Mesothelial cell of epicardium (in vitro differentiated cells): ENCODE measurements around the gene ADGRV1. TPM values are rescaled to one million over a fixed set of nuclear protein-coding genes. Genes with fewer than 3 reads are reported as not detected.
"Not testable (repeated sequence)": the region's sequence is repeated elsewhere in the genome, so short reads cannot be mapped to it uniquely, and the experiment has no call there.

ENCODE experiments used
- DNase-seq, 2 experiments: peaks; one replicate each; pipeline ENCODE4 v3.0.0; 2021; ENCODE audit warnings: low spot score in 2 of 2; ENCODE audit not compliant: unreplicated experiment in 2 of 2
- H3K27ac Mint-ChIP-seq: 2 replicates; pipeline ENCODE4 v1.8.0; 2021; ENCODE audit warnings: mixed read lengths
- H3K27me3 Mint-ChIP-seq: 2 replicates; pipeline ENCODE4 v1.8.0; 2021; ENCODE audit warnings: low read depth, mixed read lengths
- H3K36me3 Mint-ChIP-seq: 2 replicates; pipeline ENCODE4 v1.8.0; 2021; ENCODE audit warnings: mixed read lengths
- H3K4me1 Mint-ChIP-seq: 2 replicates; pipeline ENCODE4 v1.8.0; 2021; ENCODE audit warnings: mixed read lengths
- H3K4me3 Mint-ChIP-seq: 2 replicates; pipeline ENCODE4 v1.8.0; 2021; ENCODE audit warnings: mild to moderate bottlenecking, moderate library complexity, mixed read lengths
- H3K9me3 Mint-ChIP-seq: 2 replicates; pipeline ENCODE4 v1.8.0; 2021; ENCODE audit warnings: mixed read lengths
- CTCF ChIP-seq: fragments of 200-600 bp; sonication (generic); IDR thresholded peaks from one replicate; pipeline ENCODE4 v1.5.0; 2021; ENCODE audit warnings: antibody characterized with exemption; ENCODE audit not compliant: unreplicated experiment
- total RNA-seq: library from RNA; stranded (reverse); gene quantifications from 3 replicates; pipeline ENCODE4 v1.2.1, GENCODE V29; 2021

Gene ADGRV1
- total RNA-seq, 1 donor from 2014 or later = 25.4 TPM

- Mint-ChIP-seq H3K27ac (no peak overlapping the region), H3K27me3 (no peaks in the 10 kb centered on the region), H3K4me3 (no peak overlapping the region), H3K36me3 (no peaks in the 10 kb centered on the region), H3K4me1 (peaks cover 6% of the 10 kb centered on the region), H3K9me3 (no peaks in the 10 kb centered on the region)
- DNase-seq = no peak
- TF ChIP-seq CTCF = no peak
Measured at GRCh38 chr5:90777959-90778358, 219.4 kb downstream of the ADGRV1 start.

- H3K4me1 Mint-ChIP-seq = peaks cover 6% of the 10 kb centered on the region
- H3K27ac Mint-ChIP-seq = no peak overlapping the region
- TF ChIP-seq CTCF = peak; percentile 84
- DNase-seq = peak; percentile 50 to 82
- H3K9me3 Mint-ChIP-seq = no peaks in the 10 kb centered on the region
- H3K4me3 Mint-ChIP-seq = no peak overlapping the region
- H3K36me3 Mint-ChIP-seq = no peaks in the 10 kb centered on the region
- no peaks in the 10 kb centered on the region for H3K27me3 Mint-ChIP-seq
Measured at GRCh38 chr5:90783460-90784333, 225.1 kb downstream of the ADGRV1 start.

GRCh38 chr5:90786756-90787155 is 228.2 kb downstream of the ADGRV1 start:
- no peak overlapping the region for H3K27ac Mint-ChIP-seq
- no peaks in the 10 kb centered on the region for H3K9me3 Mint-ChIP-seq
- DNase-seq = no peak
- TF ChIP-seq CTCF = no peak
- H3K4me1 Mint-ChIP-seq = no peaks in the 10 kb centered on the region
- peaks cover 2% of the 10 kb centered on the region for H3K36me3 Mint-ChIP-seq
- no peaks in the 10 kb centered on the region for H3K27me3 Mint-ChIP-seq
- no peak overlapping the region for H3K4me3 Mint-ChIP-seq

GRCh38 chr5:90792725-90793124 is 234.1 kb downstream of the ADGRV1 start:
- DNase-seq = no peak
- peaks cover 21% of the 10 kb centered on the region for H3K9me3 Mint-ChIP-seq
- no peak overlapping the region for H3K27ac Mint-ChIP-seq
- peaks cover 15% of the 10 kb centered on the region for H3K36me3 Mint-ChIP-seq
- H3K27me3 Mint-ChIP-seq = no peaks in the 10 kb centered on the region
- no peak for TF ChIP-seq CTCF
- H3K4me3 Mint-ChIP-seq = no peak overlapping the region
- no peaks in the 10 kb centered on the region for H3K4me1 Mint-ChIP-seq

GRCh38 chr5:90793183-90793582 is 234.6 kb downstream of the ADGRV1 start:
- DNase-seq = no peak
- Mint-ChIP-seq H3K4me1 (no peaks in the 10 kb centered on the region), H3K9me3 (peaks cover 26% of the 10 kb centered on the region), H3K27ac (no peak overlapping the region), H3K27me3 (no peaks in the 10 kb centered on the region), H3K4me3 (no peak overlapping the region), H3K36me3 (peaks cover 17% of the 10 kb centered on the region)
- no peak for TF ChIP-seq CTCF

GRCh38 chr5:90796919-90797318 is 238.3 kb downstream of the ADGRV1 start:
- not testable (repeated sequence) for H3K4me1 Mint-ChIP-seq
- peaks cover 17% of the 10 kb centered on the region for H3K36me3 Mint-ChIP-seq

GRCh38 chr5:90800082-90800481 is 241.5 kb downstream of the ADGRV1 start:
- H3K27ac Mint-ChIP-seq, H3K4me1 Mint-ChIP-seq, H3K4me3 Mint-ChIP-seq, DNase-seq, H3K27me3 Mint-ChIP-seq: not testable (repeated sequence)
- Mint-ChIP-seq H3K36me3 (peaks cover 17% of the 10 kb centered on the region), H3K9me3 (peaks cover 47% of the 10 kb centered on the region)

More at GRCh38 chr5:90796919-90797318, 238.3 kb downstream of the ADGRV1 start:
- not testable (repeated sequence) for H3K27me3 Mint-ChIP-seq, DNase-seq, H3K4me3 Mint-ChIP-seq, H3K27ac Mint-ChIP-seq
- H3K9me3 Mint-ChIP-seq = peaks cover 47% of the 10 kb centered on the region

GRCh38 chr5:90800515-90800914 is 241.9 kb downstream of the ADGRV1 start:
- not testable (repeated sequence) for H3K27me3 Mint-ChIP-seq, DNase-seq, H3K27ac Mint-ChIP-seq, H3K4me3 Mint-ChIP-seq, H3K4me1 Mint-ChIP-seq
- Mint-ChIP-seq H3K9me3 (peaks cover 47% of the 10 kb centered on the region), H3K36me3 (peaks cover 17% of the 10 kb centered on the region)
